ENCODE data around the gene COL2A1. TPM values are rescaled to one million over a fixed set of nuclear protein-coding genes. Genes with fewer than 3 reads are reported as not detected.

The COL2A1 gene
- not detected for total RNA-seq
- long read RNA-seq, donor 1 = 0 reads
- long read RNA-seq, donor 2 = 0 reads

DNA sequence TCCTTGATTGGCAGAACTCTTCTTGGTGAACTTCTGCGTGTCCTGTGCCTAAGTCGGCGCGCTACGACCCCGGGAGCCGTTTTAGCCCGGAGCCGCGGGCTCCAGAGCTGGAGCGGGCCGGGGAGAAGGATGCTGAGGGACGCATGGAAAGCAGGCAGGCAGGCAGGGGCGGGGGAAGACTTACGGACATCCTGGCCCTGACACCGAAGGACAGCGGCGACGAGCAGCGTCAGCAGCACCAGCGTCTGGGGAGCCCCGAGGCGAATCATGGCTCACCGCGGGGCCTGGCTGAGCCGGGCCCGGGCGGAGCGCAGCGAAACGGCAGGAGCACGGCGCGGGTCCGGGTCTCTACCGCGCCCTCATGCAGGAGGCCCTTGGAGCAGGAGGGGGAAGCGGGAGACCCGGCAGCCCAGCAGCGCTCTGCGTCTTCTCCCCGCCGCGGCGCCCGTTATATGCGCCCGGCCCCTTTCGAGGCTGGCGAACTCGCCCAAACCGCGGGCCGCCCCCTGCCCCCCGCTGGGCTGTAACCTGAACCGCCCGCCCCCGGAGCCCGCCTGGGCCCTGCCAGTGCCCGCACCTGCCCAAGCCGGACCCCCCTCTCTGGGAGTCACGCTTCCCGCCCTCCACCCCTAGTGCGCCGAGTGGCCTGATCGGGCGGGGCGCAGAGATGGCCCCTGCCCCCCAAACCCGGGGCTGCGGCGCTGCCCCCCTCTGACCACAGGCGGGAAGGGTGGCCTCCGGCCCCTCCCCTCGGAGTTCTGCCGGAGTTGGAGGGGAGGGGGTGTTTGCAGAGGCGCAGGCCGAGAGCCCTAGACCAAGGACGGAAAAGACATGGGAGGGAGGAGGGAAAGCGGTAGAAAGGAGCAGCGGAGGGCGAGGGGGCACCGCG, at the start of gene COL2A1:
TSS of gene COL2A1 (minus strand) at position 424 of the 889 bp plus-strand sequence. CDS start at position 269, 155 bp downstream.
- intact Hi-C loops (cut with DNase I) = no loop called here
- peak; percentile 76 for DNase-seq (ENCODE audit: low spot score)

DNA sequence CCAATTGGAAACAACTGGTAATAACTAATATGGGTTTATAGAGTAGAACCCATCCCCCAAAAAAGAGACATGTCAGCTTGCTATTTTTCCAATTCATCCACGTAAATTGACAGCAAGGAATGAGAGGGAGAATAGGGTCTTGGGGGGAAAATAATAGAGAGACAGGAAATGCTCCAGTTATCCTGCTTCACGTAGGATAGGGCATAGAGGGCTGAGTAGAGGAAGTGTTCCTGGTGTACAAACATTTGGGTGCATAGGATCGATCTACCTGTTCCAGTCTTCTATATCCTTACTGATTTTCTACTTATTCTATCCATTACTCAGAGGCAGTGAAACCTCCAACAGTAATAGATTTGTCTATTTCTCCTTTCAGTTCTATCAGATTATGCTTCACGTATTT, 49.6 kb upstream of the COL2A1 start:
- intact Hi-C loops (cut with DNase I) = no loop called here

DNA sequence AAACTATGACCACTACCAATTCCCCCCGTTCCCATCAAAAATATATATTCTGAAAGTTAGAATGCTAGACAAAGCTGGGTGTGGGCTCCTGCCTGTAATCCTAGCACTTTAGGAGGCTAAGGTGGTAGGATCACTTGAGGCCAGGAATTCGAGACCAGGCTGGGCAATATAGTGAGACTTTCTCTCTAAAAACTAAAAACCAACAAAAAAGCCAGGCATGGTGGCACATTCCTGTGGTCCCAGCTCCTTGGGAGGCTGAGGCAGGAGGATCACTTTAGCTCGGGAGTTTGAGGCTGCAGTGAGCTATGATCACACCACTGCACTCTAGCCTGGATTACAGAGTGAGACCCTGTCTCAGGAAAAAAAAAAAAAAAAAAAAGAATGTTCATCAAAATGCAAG, 48.8 kb upstream of the COL2A1 start:
- no peak for DNase-seq (ENCODE audit: low spot score)
- intact Hi-C loops (cut with DNase I) = no loop called here

More for the DNA sequence above, 49.6 kb upstream of the COL2A1 start:
- no peak for DNase-seq (ENCODE audit: low spot score)

DNA sequence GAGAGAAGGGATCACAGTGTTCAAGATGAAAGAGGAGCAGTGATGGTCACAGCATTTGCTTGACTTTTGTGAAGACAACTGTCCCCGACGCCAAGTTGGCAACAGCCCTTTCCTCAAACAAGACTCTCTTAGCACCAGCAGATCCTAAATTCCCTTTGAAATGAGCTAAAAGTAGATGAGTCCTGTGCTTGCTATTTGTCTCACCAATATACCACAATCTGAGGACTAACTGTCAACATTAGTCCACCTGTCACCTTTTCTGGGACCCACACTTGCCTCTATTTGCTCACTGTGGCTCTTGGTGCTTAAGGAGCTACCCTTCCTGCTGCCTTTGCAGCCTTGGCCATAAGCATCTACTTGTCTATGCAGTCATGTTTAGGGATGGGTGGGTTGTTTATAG, 47.4 kb upstream of the COL2A1 start:
- DNase-seq (ENCODE audit: low spot score) = no peak
- intact Hi-C loops (cut with DNase I) = no loop called here

DNA sequence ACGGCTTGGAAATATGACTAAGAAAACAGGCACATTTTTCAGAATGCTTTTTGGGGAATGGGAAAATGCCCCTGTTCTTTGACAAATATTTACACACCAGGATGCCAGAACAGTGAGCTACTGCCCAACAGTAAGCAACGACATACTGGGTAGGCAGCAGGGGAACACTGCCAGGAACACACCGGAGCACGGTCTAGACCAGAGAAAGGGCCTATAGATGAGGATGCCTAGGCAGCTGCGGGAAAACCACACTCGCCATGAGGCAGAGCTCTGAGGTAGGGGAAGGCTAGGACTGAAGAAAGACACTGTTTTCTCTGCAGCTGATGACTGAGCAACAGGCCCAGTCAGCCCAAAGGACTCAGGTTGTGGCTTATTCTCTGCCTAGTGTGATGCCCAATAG, 45.9 kb upstream of the COL2A1 start:
- intact Hi-C loops (cut with DNase I) = no loop called here
- DNase-seq (ENCODE audit: low spot score) = no peak

DNA sequence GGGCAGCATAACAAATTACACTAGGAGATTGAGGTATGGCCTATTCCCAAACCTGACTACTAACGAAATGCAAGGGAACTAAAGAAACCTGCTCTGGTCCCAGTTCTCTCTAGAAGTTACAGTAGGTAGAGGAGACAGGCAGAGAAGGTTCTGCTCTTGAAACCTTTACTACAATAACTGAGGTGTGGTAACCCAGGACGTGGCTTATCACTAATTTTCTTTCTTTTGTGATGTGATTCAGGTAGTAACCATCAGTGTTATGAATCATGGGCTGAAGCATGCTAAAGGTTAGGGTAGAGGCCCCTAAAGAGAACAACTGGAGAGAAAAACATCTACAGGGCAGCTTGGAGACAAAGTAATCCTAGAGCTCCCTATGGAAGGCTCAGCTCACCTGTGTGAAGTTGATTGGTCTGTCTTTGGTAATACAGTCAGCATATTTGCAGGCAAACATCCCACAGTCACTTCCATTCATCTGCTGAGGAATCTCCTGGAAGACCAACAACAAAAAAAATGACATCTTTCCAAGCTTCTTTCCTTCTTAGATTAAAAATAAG, 41.8 kb upstream of the COL2A1 start:
- intact Hi-C loops (cut with DNase I) = no loop called here

DNA sequence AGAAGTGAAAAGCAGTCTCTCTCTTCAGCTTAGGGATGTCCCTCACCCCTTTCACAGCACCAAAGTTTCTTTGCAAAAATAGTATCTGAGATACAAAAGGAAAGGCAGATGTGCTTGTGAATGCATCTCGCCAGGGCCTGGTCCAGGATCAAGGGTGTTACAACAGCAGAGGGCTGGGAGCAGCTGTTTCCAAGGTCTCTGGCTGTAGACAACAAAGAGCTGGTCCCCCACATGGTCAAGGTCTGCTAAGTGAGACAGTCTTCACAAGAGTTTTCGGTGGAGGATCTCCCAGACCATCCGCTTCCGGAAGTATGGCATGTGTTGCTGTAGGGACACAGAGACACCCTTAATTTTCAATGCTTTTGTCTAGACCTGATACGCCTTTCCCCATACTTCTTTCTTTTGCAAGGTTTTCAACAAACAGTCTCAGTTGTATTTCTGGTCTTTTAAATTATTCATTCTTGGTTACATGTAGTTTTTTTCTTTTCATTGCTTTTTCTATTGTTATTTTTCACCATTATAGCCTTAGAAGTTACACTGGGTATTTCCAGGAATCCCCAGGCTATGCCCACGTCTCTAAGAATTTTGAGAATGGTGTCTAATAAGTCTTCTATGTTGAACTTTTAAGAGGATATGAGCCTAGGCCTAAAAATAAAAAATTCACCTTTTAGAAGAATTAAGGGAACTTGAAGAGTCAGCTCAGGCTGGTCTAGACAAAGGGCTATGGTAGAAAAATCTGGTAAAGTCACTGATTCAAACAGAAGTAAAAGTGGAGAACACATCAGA, 41.0 kb upstream of the COL2A1 start:
- intact Hi-C loops (cut with DNase I) = no loop called here
- DNase-seq (ENCODE audit: low spot score) = no peak

More for the DNA sequence above, 41.8 kb upstream of the COL2A1 start:
- DNase-seq (ENCODE audit: low spot score) = no peak

DNA sequence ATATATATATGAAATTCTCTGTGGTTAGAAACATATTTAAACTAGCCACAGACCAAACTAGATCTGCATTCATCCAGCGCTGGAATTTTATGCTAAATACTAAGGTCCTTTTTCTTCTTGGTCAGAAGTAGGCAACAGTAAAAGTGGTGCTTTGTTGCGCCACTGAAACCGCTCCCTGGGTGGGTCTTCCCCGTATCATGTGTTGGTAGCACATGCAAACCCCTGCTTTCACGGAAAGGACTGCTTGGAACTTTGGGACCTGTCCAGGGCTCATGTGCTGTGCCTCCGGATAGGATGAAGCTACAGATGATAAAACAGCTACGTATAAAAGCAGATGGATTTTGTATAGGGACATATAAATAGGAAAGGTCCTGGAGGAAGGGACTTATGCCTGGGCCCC, 40.1 kb upstream of the COL2A1 start:
- DNase-seq (ENCODE audit: low spot score) = no peak
- intact Hi-C loops (cut with DNase I) = no loop called here

DNA sequence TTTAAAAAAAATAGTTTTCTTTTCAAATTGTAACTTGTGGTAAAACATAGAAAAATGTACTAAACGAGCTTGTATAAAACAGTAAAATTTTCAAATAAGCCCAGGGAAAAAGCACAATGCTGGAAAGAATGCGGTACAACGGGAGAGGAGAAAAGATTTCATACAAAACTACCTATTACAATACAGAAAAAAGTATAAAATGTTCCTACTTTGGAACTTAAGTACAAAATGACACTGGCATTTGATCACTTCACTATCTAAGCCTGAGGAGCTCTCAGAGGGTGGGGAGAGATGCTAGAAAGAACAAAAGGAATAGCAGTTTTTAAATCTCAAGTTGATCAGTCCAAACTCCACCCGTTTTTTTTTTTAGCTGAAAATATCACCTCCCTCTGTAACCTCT, 39.5 kb upstream of the COL2A1 start:
- intact Hi-C loops (cut with DNase I) = no loop called here
- DNase-seq (ENCODE audit: low spot score) = no peak

DNA sequence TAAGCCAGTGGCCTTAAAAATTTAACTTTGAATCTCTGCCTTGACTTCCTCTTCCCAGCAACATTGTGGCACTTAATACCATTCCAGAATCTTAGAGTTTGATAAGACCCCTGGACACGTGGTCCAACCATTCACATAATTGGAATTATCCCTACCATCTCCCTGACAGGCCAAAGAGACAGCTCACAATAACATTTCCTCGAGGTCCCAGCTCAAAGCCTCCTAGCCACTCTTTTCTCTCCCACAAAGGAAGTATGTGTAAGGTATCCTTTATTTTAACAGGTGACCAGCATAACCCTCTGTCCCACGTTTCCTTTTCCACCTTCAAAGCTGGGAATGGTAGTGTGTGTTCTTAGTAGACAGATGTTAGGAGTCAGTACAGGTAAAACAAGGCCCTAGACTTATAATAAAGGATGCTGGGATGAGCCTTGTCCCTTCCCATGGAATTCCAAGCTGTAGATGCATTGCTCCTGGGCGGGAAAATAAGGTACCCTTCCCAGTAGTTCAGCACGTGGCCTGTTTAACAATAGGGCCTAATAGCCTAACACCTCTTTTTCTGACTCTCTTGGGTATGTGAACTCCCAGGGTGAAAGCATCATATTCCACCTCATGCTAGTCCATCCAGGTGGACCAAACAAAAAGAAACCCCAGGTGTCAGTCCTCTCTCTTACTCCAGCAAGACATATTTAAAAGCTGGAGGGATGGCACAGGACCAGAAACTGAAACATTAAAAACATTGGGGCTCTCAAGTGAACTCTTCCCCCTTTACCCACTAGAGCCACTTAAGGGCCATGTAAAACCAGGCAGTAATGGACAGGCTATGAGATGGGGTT, 37.5 kb upstream of the COL2A1 start:
- intact Hi-C loops (cut with DNase I) = no loop called here
- DNase-seq (ENCODE audit: low spot score) = no peak

DNA sequence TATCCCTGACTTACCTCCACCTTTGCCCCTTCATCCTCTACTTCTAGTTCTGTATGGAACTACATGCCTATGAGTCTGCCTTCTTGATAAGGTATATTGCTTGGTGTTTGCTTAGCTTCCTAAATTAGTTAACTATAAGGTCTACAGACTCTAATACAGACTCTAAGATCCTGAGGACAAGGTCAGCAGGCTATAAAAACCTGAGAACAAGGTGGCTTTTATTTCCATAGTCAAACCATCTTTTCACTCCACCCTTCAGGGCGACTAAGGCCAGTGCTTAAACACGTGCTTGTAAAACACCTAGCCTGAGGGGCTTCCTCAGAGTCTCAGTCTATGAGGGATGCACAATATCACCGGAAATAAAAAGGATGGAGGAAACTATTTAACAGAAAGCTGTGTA, 36.1 kb upstream of the COL2A1 start:
- intact Hi-C loops (cut with DNase I) = no loop called here
- DNase-seq (ENCODE audit: low spot score) = no peak

DNA sequence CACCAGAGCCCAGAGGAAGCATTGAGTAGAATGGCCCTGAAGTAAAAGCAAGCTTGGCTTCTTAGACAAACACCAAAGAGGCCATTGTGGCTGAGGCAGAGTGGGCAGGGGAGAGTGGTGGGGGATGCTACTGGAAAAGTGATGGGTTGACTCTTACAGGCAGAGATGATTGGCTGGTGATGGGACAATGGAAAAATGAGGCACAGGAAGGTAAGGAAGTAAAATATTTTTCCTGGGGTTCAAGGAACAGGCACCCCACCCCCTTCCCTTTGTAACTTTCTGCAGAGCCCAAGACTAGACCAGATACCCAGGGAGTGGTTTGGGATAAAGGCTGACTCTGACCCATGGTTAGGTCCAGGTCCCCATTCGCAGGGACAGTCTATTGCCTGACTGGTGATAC, 34.9 kb upstream of the COL2A1 start:
- DNase-seq (ENCODE audit: low spot score) = no peak
- intact Hi-C loops (cut with DNase I) = no loop called here

DNA sequence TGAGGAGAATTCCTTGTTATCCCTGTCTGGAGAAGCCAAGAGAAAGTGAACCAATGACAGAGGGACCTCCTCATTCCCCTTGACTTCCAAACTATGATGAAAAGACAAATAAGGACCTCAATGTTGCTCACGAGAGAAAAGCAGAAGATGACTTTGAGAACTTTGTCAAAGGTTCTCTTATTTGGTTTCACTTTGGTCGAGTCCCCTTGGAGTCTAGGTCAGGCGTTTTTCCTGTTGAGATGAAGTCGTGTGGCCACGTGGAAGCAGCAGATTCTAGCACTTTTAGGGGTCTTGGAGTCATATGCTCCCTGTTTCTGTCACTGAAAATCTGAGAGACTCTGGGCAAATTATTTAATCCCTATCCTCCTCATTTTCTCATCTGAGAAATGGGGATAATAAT, 33.8 kb upstream of the COL2A1 start:
- intact Hi-C loops (cut with DNase I) = no loop called here
- DNase-seq (ENCODE audit: low spot score) = no peak

DNA sequence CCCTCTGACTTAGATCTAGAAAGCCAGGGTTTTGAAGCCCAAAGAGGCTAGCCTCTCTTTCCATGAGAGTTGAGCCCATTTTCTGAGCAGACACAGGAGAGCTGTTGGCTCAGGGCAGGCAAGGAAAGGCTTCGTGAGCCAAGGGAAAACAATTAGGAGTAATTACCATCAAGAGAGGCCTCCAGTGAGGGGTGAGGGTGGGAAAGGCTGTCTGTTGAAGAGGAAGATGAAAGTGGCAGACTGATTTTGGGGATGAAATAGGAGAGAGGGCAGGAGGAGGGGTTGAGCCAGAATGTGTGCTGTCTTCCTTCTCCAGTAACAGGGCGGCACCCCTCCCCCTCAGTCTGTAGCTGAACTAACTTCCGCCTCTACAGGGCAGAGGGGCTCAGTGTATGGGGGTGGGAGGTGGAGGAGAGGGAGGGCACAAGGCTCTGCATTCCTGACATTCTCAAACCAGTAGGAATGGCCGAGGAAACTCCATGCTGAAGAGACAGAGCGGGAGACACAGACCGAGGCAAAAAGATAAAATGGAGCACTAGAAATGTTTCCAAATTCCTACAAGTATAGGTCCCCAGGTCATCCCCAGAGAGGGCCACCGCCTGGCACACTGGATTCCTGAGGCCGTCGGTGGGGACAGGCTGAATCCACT, 33.1 kb upstream of the COL2A1 start:
- intact Hi-C loops (cut with DNase I) = no loop called here

DNA sequence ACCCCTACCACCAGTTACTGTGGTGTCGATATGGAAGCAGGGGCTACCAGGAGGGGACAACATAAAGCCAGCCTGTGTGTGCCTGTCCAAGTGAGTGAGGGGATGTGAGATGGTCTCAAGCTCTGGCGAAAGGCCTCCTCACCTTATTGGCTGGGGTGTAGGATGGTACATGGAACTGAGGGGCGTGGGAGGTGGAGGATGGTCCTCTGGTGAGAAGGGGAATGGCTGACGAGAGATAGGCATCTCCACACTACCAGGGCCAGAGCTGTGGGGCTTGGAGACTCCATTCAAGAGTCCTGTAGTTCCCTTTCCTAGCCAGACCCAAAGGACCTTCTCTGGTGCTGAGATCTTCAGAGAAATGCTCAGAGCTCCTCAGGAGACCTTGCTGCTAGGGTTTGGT, 32.5 kb upstream of the COL2A1 start:
- DNase-seq (ENCODE audit: low spot score) = no peak
- intact Hi-C loops (cut with DNase I) = no loop called here

More for the DNA sequence above, 33.1 kb upstream of the COL2A1 start:
- DNase-seq (ENCODE audit: low spot score) = no peak

DNA sequence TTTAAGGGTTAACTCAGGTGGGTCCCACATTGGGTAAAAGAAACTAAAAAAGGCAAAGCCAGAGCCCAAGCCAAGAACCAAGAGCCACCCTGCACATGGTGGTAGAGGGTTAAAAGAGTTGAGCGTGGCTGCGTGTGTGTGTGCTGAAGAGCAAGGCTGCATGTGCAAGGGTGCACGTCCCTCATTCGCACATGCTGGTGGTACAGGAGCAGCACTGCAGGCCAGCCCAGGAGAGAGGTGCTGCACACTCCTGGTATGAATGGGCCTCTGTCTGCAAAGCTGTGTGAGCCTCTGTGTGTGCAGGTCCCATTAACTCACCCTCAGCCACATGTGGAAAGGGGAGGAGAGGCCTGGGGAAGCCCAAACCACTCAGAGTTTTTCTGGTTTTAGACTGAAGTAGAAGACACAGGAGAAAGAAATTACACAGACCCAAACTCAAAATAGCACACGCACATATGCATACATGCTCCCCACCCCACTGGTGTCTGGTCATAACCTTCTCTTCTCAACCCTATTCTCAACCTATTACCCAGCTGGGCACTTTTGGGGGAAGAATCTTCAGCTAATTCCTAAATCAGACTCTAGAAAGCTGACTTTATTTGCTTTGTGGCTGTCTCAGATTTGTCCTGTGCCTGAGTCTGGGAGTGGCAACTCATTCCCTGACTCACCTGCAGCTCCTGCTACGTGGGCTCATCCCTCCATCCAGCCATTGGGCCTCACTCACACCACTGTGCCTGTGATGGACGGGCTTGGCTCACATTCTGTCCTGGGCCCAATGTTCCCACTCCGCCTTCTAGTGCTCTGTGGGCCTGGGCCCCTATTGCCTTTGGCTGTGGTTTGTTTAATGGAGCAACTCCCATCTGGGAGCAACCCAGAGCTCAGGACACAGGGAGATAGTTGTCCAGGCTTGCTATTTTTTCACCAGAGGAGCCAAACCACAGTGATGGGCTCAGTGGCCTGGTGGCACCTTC, 30.8 kb upstream of the COL2A1 start:
- intact Hi-C loops (cut with DNase I) = no loop called here
- no peak for DNase-seq (ENCODE audit: low spot score)

DNA sequence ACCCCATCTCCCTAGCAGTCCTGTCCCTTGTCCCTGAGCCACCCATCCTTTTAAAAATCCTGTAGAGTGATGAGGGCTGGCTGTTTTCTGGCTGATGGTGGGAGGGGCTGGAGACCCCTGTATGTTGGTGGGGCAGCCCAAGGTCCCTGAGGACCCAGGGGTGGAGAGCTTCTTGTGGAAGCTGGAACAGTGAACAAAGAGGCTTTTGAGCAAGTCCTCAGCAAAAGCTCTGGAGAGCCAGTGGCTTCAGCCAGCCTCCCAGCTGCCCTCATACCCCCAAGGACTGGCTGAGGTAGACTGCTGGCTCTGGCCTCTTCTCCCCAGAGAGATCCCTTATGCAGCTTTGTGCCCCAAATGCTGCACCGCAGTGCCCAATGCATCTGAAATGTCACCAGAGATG, 29.2 kb upstream of the COL2A1 start:
- intact Hi-C loops (cut with DNase I) = no loop called here
- DNase-seq (ENCODE audit: low spot score) = no peak

DNA sequence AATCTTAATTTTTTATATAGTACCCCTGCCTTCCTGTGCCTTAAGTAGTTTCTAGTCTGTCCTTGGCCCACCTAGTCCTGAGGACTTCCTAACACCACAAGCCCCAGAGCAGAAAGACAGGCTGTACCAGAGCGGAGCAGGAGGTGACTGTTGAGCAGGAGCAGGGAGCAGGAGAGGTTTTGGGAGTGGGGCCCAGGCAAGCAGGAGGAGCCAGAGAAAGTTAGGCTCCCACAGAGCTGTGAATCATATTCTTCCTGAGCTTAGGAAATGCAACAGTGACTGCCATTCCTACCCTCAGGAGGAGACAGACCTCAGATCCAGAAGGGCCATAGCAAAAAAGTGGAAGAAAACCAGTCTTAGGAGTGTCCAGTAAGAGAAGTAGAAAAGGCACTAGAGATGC, 28.3 kb upstream of the COL2A1 start:
- intact Hi-C loops (cut with DNase I) = no loop called here
- no peak for DNase-seq (ENCODE audit: low spot score)

All from posterior vena cava (tissue), 2 donors.